ENCODE data around the gene CSMD2.

DNA sequence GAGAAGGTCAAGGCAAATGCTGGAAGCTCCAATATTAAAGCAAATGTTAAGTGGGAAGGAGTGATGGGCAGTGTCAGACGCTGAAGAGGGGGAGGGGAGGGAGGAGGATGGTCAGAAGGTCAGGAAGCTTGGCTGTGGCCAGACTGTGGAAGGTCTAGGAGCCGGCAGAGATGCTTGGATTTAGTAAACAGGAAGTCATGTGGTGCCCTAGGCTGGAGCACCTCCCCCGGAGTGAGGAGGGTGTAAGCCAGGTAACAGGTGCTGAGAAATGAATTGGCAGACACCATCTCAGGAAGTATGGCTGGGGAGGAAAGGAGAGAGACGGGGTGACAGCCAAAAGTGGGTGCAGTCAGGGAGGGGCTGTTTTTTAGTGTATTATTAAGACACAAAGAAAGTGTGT lies 17.7 kb downstream of the CSMD2 start:
- TF ChIP-seq, protein P1, sequence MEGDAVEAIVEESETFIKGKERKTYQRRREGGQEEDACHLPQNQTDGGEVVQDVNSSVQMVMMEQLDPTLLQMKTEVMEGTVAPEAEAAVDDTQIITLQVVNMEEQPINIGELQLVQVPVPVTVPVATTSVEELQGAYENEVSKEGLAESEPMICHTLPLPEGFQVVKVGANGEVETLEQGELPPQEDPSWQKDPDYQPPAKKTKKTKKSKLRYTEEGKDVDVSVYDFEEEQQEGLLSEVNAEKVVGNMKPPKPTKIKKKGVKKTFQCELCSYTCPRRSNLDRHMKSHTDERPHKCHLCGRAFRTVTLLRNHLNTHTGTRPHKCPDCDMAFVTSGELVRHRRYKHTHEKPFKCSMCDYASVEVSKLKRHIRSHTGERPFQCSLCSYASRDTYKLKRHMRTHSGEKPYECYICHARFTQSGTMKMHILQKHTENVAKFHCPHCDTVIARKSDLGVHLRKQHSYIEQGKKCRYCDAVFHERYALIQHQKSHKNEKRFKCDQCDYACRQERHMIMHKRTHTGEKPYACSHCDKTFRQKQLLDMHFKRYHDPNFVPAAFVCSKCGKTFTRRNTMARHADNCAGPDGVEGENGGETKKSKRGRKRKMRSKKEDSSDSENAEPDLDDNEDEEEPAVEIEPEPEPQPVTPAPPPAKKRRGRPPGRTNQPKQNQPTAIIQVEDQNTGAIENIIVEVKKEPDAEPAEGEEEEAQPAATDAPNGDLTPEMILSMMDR (conservative IDR thresholded peaks at IDR 0.05 in 1 of 2, IDR thresholded peaks at IDR 0.05 in 1 of 2; ENCODE audit: low read depth in 1 of 2, low read length in 2 of 2), result no peak
- TF ChIP-seq EZH2 (IDR thresholded peaks at IDR 0.05; ENCODE audit: low read length, missing control alignments), result no peak
